GF-D8 (cell line): ENCODE results near the gene CES4A.

Experiments
- DNase-seq: peaks from one replicate; lab custom pipeline; 2025; lab: John Stamatoyannopoulos, UW

CES4A gene

GRCh38 chr16:67022531-67023214 lies 34.3 kb downstream of the CES4A start:
- no peak for DNase-seq

GRCh38 chr16:67023689-67024088 lies 35.3 kb downstream of the CES4A start:
- no peak for DNase-seq

- DNase-seq: no peak
These were observed 36.2 kb downstream of the CES4A start for GRCh38 chr16:67024384-67025209.

GRCh38 chr16:67025210-67025550 lies 36.8 kb downstream of the CES4A start:
- DNase-seq: no peak

GRCh38 chr16:67026570-67026969 lies 38.2 kb downstream of the CES4A start:
- DNase-seq: no peak

GRCh38 chr16:67027046-67027445 lies 38.7 kb downstream of the CES4A start:
- no peak for DNase-seq

GRCh38 chr16:67028167-67028695 lies 39.8 kb downstream of the CES4A start:
- DNase-seq: no peak

- peak; percentile 77 for DNase-seq
These were observed 40.4 kb downstream of the CES4A start, which contains the start of gene CBFB for GRCh38 chr16:67028696-67029253. TSS of gene CBFB (plus strand) at chr16:67029149. CDS start at chr16:67029408, 259 bp downstream.

GRCh38 chr16:67029254-67030096 lies 41.1 kb downstream of the CES4A start:
- no peak for DNase-seq

- DNase-seq: no peak
These were observed 42.0 kb downstream of the CES4A start for GRCh38 chr16:67030221-67030962.

- no peak for DNase-seq
These were observed 46.1 kb downstream of the CES4A start for GRCh38 chr16:67034487-67034886.

GRCh38 chr16:67035364-67035763 lies 47.0 kb downstream of the CES4A start:
- DNase-seq: no peak

- DNase-seq: no peak
These were observed 47.9 kb downstream of the CES4A start for GRCh38 chr16:67036323-67036741.

- DNase-seq: no peak
These were observed 51.1 kb downstream of the CES4A start for GRCh38 chr16:67039260-67040020.

GRCh38 chr16:67040166-67040565 lies 51.8 kb downstream of the CES4A start:
- DNase-seq: no peak

GRCh38 chr16:67040906-67041305 lies 52.5 kb downstream of the CES4A start:
- no peak for DNase-seq

GRCh38 chr16:67041520-67041919 lies 53.1 kb downstream of the CES4A start:
- DNase-seq: peak; percentile 7

GRCh38 chr16:67043420-67043819 lies 55.0 kb downstream of the CES4A start:
- no peak for DNase-seq

GRCh38 chr16:67050796-67051195 lies 62.4 kb downstream of the CES4A start:
- no peak for DNase-seq

- no peak for DNase-seq
These were observed 64.0 kb downstream of the CES4A start for GRCh38 chr16:67052399-67052798.
